ENCODE results near the gene PLEKHG7. TPM values are rescaled to one million over a fixed set of nuclear protein-coding genes. Genes with fewer than 3 reads are reported as not detected.

PLEKHG7 gene
- total and polyA plus RNA-seq, 2 donors from 2014 or later, result 0.45 to 1.5 TPM

DNA sequence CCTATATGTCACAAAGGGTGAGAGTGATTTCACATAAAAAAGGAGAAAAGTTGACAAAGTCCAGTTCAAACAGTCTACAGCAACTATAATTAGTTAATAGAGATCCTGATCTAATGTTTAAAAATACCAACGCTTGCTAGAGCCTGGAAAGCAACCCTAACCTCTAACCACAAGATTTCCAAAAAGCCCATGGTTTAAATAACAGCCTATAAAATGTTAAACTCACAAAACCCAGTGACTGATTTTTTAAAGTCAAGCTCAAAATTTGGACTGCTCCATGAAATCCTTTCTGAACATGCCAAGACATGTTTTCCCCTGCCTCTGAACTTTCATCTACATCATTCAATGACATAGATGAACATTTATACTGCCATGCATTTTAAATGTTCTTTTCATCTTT lies 81.6 kb downstream of the PLEKHG7 start:
- intact Hi-C loops (cut with DNase I), result no loop called here
- no peak for DNase-seq
- Histone ChIP-seq H3K9ac (ENCODE audit: low read length in 3 of 3) (no peak overlapping the region), H3K27ac (ENCODE audit: low read depth in 2 of 2, low read length in 2 of 2) (peak overlapping the region in 1 of 2 donors; percentile 41), H3K27me3 (ENCODE audit: control insufficient read depth, insufficient read depth, low read length) (no peaks in the 10 kb centered on the region), H3K4me1 (ENCODE audit: control insufficient read depth in 2 of 3, insufficient read depth in 2 of 3, low read depth in 1 of 3, low read length in 3 of 3) (peaks cover 0 to 5% (median 2%) of the 10 kb centered on the region in 3 donors), H3K36me3 (ENCODE audit: control insufficient read depth in 2 of 3, insufficient read depth in 3 of 3, low read length in 3 of 3) (peaks cover 0 to 2% (median 0%) of the 10 kb centered on the region in 3 donors), H3K4me3 (ENCODE audit: low read length in 3 of 3) (no peak overlapping the region), H3K9me3 (ENCODE audit: control insufficient read depth in 2 of 3, insufficient read depth in 1 of 3, low read length in 3 of 3) (no peaks in the 10 kb centered on the region)
- TF ChIP-seq CTCF (IDR thresholded peaks at IDR 0.05; ENCODE audit: borderline replicate concordance, extremely low read depth, insufficient read depth), result no peak
- FAIRE-seq, result no peak

GRCh38 chr12:92784797-92785562 lies 82.2 kb downstream of the PLEKHG7 start:
- peak; percentile 40 for TF ChIP-seq CTCF (IDR thresholded peaks at IDR 0.05; ENCODE audit: borderline replicate concordance, extremely low read depth, insufficient read depth)
- no peak overlapping the region for H3K27ac ChIP-seq (ENCODE audit: low read depth in 2 of 2, low read length in 2 of 2)
- H3K9me3 ChIP-seq (ENCODE audit: control insufficient read depth in 2 of 3, insufficient read depth in 1 of 3, low read length in 3 of 3), result no peaks in the 10 kb centered on the region
- no peaks in the 10 kb centered on the region for H3K27me3 ChIP-seq (ENCODE audit: control insufficient read depth, insufficient read depth, low read length)
- peaks cover 0 to 5% (median 2%) of the 10 kb centered on the region in 3 donors for H3K4me1 ChIP-seq (ENCODE audit: control insufficient read depth in 2 of 3, insufficient read depth in 2 of 3, low read depth in 1 of 3, low read length in 3 of 3)
- DNase-seq (peak in 4 of 5 donors; percentile 33 to 85 (median 60)), FAIRE-seq (peak; percentile 86)
- H3K4me3 ChIP-seq (ENCODE audit: low read length in 3 of 3), result no peak overlapping the region
- H3K9ac ChIP-seq (ENCODE audit: low read length in 3 of 3), result no peak overlapping the region
- H3K36me3 ChIP-seq (ENCODE audit: control insufficient read depth in 2 of 3, insufficient read depth in 3 of 3, low read length in 3 of 3), result peaks cover 0 to 2% (median 0%) of the 10 kb centered on the region in 3 donors
- intact Hi-C loops (cut with DNase I), result no loop called here

- H3K4me1 ChIP-seq (ENCODE audit: control insufficient read depth in 2 of 3, insufficient read depth in 2 of 3, low read depth in 1 of 3, low read length in 3 of 3), result peaks cover 0 to 5% (median 2%) of the 10 kb centered on the region in 3 donors
- H3K4me3 ChIP-seq (ENCODE audit: low read length in 3 of 3), result no peak overlapping the region
- FAIRE-seq (no peak), DNase-seq (no peak)
- no peak overlapping the region for H3K27ac ChIP-seq (ENCODE audit: low read depth in 2 of 2, low read length in 2 of 2)
- peaks cover 0 to 2% (median 0%) of the 10 kb centered on the region in 3 donors for H3K36me3 ChIP-seq (ENCODE audit: control insufficient read depth in 2 of 3, insufficient read depth in 3 of 3, low read length in 3 of 3)
- no peak for TF ChIP-seq CTCF (IDR thresholded peaks at IDR 0.05; ENCODE audit: borderline replicate concordance, extremely low read depth, insufficient read depth)
- H3K27me3 ChIP-seq (ENCODE audit: control insufficient read depth, insufficient read depth, low read length), result no peaks in the 10 kb centered on the region
- H3K9me3 ChIP-seq (ENCODE audit: control insufficient read depth in 2 of 3, insufficient read depth in 1 of 3, low read length in 3 of 3), result no peaks in the 10 kb centered on the region
- intact Hi-C loops (cut with DNase I), result no loop called here
- H3K9ac ChIP-seq (ENCODE audit: low read length in 3 of 3), result no peak overlapping the region
Measured at GRCh38 chr12:92785563-92785950, 82.8 kb downstream of the PLEKHG7 start.
